Panc1 (cell line): ENCODE results near the gene LYST. TPM values are rescaled to one million over a fixed set of nuclear protein-coding genes. Genes with fewer than 3 reads are reported as not detected.

Source experiments
- ATAC-seq: fragments of 200-7000 bp; cut with Tn5 transposase; 2 replicates; pipeline ENCODE4 v1.9.1; 2020; ENCODE audit warnings: mild to moderate bottlenecking, moderate library complexity
- BruUV-seq: library from RNA; stranded (reverse); fragments of 400-500 nt; replicated peaks from 2 replicates; lab custom pipeline; 2021; lab: Mats Ljungman, UMichigan
- CTCF ChIA-PET: fragments of 300-600 bp; sonication (Branson Sonifier 250); formaldehyde crosslinking; loops from one replicate; lab custom pipeline; 2022; ENCODE audit warnings: antibody characterized with exemption; lab: Charles Lee
- POLR2A ChIA-PET: fragments of 300-600 bp; sonication (Branson Sonifier 250); formaldehyde crosslinking; loops from one replicate; lab custom pipeline; 2022; ENCODE audit warnings: antibody characterized with exemption; lab: Charles Lee
- DNase-seq: peaks from one replicate; pipeline ENCODE4 v3.0.0-alpha.2; 2010; ENCODE audit warnings: low read depth, low spot score
- H3K27ac ChIP-seq: 2 replicates; pipeline ENCODE4 v1.5.1; 2011; ENCODE audit warnings: mild to moderate bottlenecking, low read length, inconsistent platforms
- H3K27me3 ChIP-seq: fragments of 200-500 bp; sonication (Bioruptor generic); 2 replicates; pipeline ENCODE4 v1.6.0; 2014; ENCODE audit warnings: low read length, inconsistent platforms; ENCODE audit not compliant: control insufficient read depth, insufficient read depth
- H3K36me3 ChIP-seq: fragments of 200-500 bp; sonication (Bioruptor generic); 2 replicates; pipeline ENCODE4 v1.5.1; 2014; ENCODE audit warnings: inconsistent platforms, mild to moderate bottlenecking, low read length, moderate library complexity; ENCODE audit not compliant: control insufficient read depth, insufficient read depth
- H3K4me1 ChIP-seq: 2 replicates; pipeline ENCODE4 v1.5.1; 2011; ENCODE audit warnings: inconsistent platforms, mild to moderate bottlenecking, low read length, moderate library complexity; ENCODE audit not compliant: control insufficient read depth, insufficient read depth
- H3K4me3 ChIP-seq, 2 experiments: 2 replicates each; pipeline ENCODE4 v1.5.1; 2011 to 2012; ENCODE audit warnings: low read depth in 2 of 2, low read length in 2 of 2, mild to moderate bottlenecking in 2 of 2, inconsistent platforms in 1 of 2, moderate library complexity in 1 of 2
- H3K9me3 ChIP-seq: fragments of 200-500 bp; sonication (Bioruptor generic); 2 replicates; pipeline ENCODE4 v1.5.1; 2014; ENCODE audit warnings: low read depth, mild to moderate bottlenecking, inconsistent platforms, low read length, moderate library complexity; ENCODE audit not compliant: control insufficient read depth, insufficient read depth
- CTCF ChIP-seq: fragments of 450-650 bp; IDR thresholded peaks from 2 replicates; pipeline ENCODE4 v1.5.1; 2017; ENCODE audit warnings: mild to moderate bottlenecking
- POLR2AphosphoS5 ChIP-seq: IDR thresholded peaks from 2 replicates; pipeline ENCODE4 v1.6.1; 2012; ENCODE audit warnings: mild to moderate bottlenecking, low read depth, low read length, moderate library complexity
- REST ChIP-seq, 2 experiments: IDR thresholded peaks; 2 replicates each; pipeline ENCODE4 v1.6.1; 2011 to 2012; ENCODE audit warnings: low read depth in 2 of 2, control low read depth in 1 of 2, low read length in 1 of 2, mild to moderate bottlenecking in 1 of 2, moderate library complexity in 1 of 2; ENCODE audit not compliant: insufficient read depth in 1 of 2
- SIN3A ChIP-seq: IDR thresholded peaks from 2 replicates; pipeline ENCODE4 v1.6.1; 2012; ENCODE audit warnings: low read depth, mild to moderate bottlenecking, low read length, moderate library complexity, borderline replicate concordance; ENCODE audit not compliant: insufficient read depth
- TCF7L2 ChIP-seq: IDR thresholded peaks from 2 replicates; pipeline ENCODE4 v1.6.1; 2011; ENCODE audit warnings: mild to moderate bottlenecking, low read depth, low read length, inconsistent platforms
- in situ Hi-C: cut with HindIII; loops from 2 replicates; pipeline ENCODE4 v1.10.0; 2016; ENCODE audit warnings: low sequenced_read_pairs, low pct_unique_long_range_greater_than_20kb
- intact Hi-C: fragments of 100-400 bp; cut with micrococcal nuclease; formaldehyde crosslinking; loops from one replicate; pipeline ENCODE4 v1.10.0; 2022; ENCODE audit not compliant: unreplicated experiment
- total RNA-seq: library from RNA; stranded (reverse); gene quantifications from one replicate; pipeline ENCODE4 v1.2.1, GENCODE V29; 2021; ENCODE audit not compliant: unreplicated experiment

LYST gene
- total RNA-seq, 1 experiment from 2014 or later: 75.2 TPM

- Histone ChIP-seq H3K27me3 (no peaks in the 10 kb centered on the region), H3K4me1 (no peaks in the 10 kb centered on the region), H3K4me3 (no peak overlapping the region), H3K36me3 (peaks cover 24% of the 10 kb centered on the region), H3K27ac (no peak overlapping the region), H3K9me3 (no peaks in the 10 kb centered on the region)
- ChIA-PET CTCF (no interaction called here), POLR2A (no interaction called here)
- intact Hi-C loops (no loop called here), in situ Hi-C loops (no loop called here)
- ATAC-seq (no peak), DNase-seq (no peak)
- TF ChIP-seq CTCF: no peak
- TF ChIP-seq REST (IDR thresholded peaks at IDR 0.05; ENCODE audit: insufficient read depth in 1 of 2, low read depth in 2 of 2, low read length in 1 of 2): no peak
- no peak for TF ChIP-seq SIN3A
- TF ChIP-seq TCF7L2: no peak
- TF ChIP-seq POLR2AphosphoS5: no peak
- no TSS peak for BruUV-seq
Observed at GRCh38 chr1:235766794-235767285, 99.9 kb downstream of the LYST start.

- POLR2A ChIA-PET: interaction anchor here (0.6 kb wide), 1 partner anchor 139 kb away, joined by 3 read pairs; no protein-coding TSS in a partner anchor
- Histone ChIP-seq H3K9me3 (no peaks in the 10 kb centered on the region), H3K4me3 (no peak overlapping the region), H3K27ac (no peak overlapping the region), H3K4me1 (no peaks in the 10 kb centered on the region), H3K36me3 (peaks cover 26% of the 10 kb centered on the region), H3K27me3 (no peaks in the 10 kb centered on the region)
- BruUV-seq: TSS peak; percentile 32
- ATAC-seq (no peak), DNase-seq (no peak)
- CTCF ChIA-PET: no interaction called here
- TF ChIP-seq CTCF (no peak), SIN3A (no peak), POLR2AphosphoS5 (no peak), TCF7L2 (no peak), REST (IDR thresholded peaks at IDR 0.05; ENCODE audit: insufficient read depth in 1 of 2, low read depth in 2 of 2, low read length in 1 of 2) (no peak)
- intact Hi-C loops: no loop called here
- in situ Hi-C loops: no loop called here
Observed at GRCh38 chr1:235763962-235764361, 102.7 kb downstream of the LYST start.
